ENCODE results near the gene RBM15. TPM values are rescaled to one million over a fixed set of nuclear protein-coding genes. Genes with fewer than 3 reads are reported as not detected.

RBM15 gene
- polyA plus RNA-seq, 1 donor: 13.1 TPM

DNA sequence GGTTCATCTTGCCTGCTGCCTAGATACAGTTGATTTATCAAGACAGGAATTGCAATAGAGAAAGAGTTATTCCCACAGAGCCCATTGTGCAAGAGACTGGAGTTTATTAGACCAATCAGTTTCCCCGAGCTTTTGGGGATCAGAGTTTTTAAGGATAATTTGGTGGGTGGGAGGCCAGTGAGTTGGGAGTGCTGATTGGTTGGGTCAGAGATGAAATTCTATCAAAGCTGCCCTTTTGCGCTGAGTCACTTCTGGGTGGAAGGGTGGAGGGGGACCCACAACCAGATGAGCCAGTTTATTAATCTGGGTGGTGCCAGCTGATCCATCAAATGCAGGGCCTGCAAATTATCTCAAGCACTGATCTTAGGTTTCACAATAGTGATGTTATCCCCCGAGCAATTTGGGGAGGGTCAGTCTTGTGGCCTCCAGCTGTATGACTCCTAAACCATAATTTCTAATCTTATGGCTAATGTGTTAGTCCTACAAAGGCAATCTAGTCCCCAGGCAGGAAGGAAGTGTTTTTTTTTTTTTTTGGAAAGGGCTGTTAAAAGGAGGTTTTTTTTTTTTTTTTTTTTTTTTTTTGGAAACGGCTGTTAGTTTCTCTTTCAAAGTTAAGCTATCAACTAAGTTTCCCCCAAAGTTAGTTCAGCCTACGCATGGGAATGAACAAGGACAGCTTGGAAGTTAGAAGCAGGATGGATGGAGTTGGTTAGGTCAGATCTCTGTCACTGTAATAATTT is 44.2 kb downstream of the RBM15 start:
- WGBS (ENCODE audit: insufficient coverage, low lambda C conversion rate): no CpG with 5 or more reads among the region's 5 CpGs
- Histone ChIP-seq H3K36me3 (ENCODE audit: control insufficient read depth, insufficient read depth, low read length) (peaks cover 17% of the 10 kb centered on the region), H3K9me3 (ENCODE audit: control insufficient read depth, low read depth, low read length) (no peaks in the 10 kb centered on the region), H3K4me1 (ENCODE audit: control insufficient read depth, insufficient read depth, low read length) (peaks cover 9% of the 10 kb centered on the region), H3K4me3 (ENCODE audit: low read length) (no peak overlapping the region), H3K27me3 (ENCODE audit: control insufficient read depth, insufficient read depth, low read length) (no peaks in the 10 kb centered on the region), H3K27ac (ENCODE audit: low read length) (no peak overlapping the region)
- DNase-seq: no peak

DNA sequence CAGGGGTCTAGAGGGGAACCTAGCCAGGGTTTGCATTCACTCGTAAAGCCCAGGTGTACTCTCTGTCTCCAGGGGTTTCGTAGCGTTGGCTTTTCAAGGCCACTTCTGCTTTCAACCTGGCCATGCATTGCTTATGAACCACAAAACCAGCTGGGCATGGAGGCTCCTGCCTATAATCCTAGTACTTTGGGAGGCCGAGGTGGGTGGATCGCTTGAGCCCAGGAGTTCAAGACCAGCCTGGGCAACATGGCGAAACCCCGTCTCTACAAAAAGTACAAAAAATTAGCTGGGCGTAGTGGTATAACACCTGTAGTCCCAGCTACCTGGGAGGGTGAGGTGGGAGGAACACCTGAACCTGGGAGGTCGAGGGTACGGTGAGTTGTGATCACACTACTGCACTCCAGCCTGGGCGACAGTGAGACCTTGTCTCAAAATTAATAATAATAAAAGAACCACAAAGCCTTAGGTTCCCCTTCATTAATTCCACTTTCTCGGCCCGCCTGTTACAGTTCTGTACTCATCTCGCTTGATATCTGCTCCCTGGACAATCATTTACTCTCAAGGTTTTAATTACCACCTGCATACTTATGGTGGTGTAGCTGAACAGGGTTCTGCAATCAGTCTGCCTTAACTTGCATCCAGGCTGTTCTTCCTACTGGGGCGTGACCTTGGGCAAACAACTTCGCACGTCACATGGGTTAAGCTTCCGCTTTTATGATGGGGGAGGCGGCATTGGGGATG is 45.6 kb downstream of the RBM15 start:
- Histone ChIP-seq H3K4me3 (ENCODE audit: low read length) (no peak overlapping the region), H3K27ac (ENCODE audit: low read length) (peak overlapping the region; percentile 59), H3K27me3 (ENCODE audit: control insufficient read depth, insufficient read depth, low read length) (no peaks in the 10 kb centered on the region), H3K4me1 (ENCODE audit: control insufficient read depth, insufficient read depth, low read length) (peaks cover 9% of the 10 kb centered on the region), H3K36me3 (ENCODE audit: control insufficient read depth, insufficient read depth, low read length) (peaks cover 9% of the 10 kb centered on the region), H3K9me3 (ENCODE audit: control insufficient read depth, low read depth, low read length) (no peaks in the 10 kb centered on the region)
- no CpG with 5 or more reads among the region's 19 CpGs for whole genome bisulfite sequencing (ENCODE audit: insufficient coverage, low lambda C conversion rate)
- DNase-seq: peak; percentile 40 to 86

DNA sequence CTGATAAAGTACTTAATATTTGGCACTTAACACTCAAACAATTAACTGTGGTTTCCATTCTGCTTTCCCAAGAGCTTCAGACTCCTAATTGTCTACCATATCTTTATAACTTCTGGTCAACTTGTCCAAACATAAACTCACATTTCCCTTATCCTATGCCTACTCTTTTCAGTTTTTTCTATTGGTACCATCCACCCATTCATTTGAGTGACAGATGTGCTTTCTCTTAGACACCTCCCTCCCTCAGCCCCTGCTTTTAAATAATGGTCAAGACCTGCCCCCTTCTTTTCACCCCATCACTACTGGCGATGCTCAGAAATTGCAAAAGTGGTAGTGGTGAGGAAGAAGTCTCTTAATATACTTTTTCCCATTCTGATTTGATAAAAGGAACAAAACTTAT is 46.2 kb downstream of the RBM15 start:
- peaks cover 6% of the 10 kb centered on the region for H3K36me3 ChIP-seq (ENCODE audit: control insufficient read depth, insufficient read depth, low read length)
- H3K27ac ChIP-seq (ENCODE audit: low read length): peak overlapping the region; percentile 59
- H3K4me1 ChIP-seq (ENCODE audit: control insufficient read depth, insufficient read depth, low read length): peaks cover 9% of the 10 kb centered on the region
- no peak for DNase-seq
- no peak overlapping the region for H3K4me3 ChIP-seq (ENCODE audit: low read length)
- H3K27me3 ChIP-seq (ENCODE audit: control insufficient read depth, insufficient read depth, low read length): no peaks in the 10 kb centered on the region
- no CpG with 5 or more reads among the region's 1 CpG for WGBS (ENCODE audit: insufficient coverage, low lambda C conversion rate)
- no peaks in the 10 kb centered on the region for H3K9me3 ChIP-seq (ENCODE audit: control insufficient read depth, low read depth, low read length)

DNA sequence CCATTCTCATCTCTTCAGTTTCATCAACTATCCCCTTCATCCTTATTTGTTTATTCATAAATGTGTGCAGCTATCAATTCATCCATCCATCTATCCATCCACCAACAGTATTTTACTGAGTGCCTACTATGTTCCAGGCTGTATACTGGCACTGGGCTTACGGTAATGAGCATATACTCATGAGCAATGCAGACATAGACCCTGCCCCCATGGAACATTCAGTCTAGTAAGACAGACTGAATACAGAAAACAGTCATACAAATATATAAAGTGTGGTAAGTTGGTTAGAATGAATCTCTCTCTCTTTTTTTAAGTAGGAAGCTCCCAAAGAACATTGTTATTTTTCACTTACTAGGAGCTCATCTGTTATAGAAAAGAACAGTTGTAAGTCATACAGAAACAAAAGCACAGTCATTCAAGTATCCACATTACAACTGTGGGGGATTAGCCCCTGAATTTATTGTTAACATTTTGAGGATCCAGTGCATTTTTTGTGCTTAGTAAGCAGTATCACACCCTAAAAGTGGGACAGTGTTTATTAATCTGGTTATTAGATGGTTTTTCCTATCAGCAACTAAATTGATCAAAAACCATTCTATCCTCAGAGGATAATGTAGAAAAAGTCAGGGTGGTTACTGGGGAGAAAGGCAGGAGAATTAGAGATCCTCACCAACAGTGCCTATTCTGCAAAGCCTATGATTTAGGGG is 48.0 kb downstream of the RBM15 start:
- H3K27ac ChIP-seq (ENCODE audit: low read length): no peak overlapping the region
- WGBS (ENCODE audit: insufficient coverage, low lambda C conversion rate): no CpG with 5 or more reads among the region's 1 CpG
- H3K4me3 ChIP-seq (ENCODE audit: low read length): no peak overlapping the region
- no peak for DNase-seq
- H3K36me3 ChIP-seq (ENCODE audit: control insufficient read depth, insufficient read depth, low read length): no peaks in the 10 kb centered on the region
- H3K27me3 ChIP-seq (ENCODE audit: control insufficient read depth, insufficient read depth, low read length): no peaks in the 10 kb centered on the region
- H3K9me3 ChIP-seq (ENCODE audit: control insufficient read depth, low read depth, low read length): no peaks in the 10 kb centered on the region
- peaks cover 17% of the 10 kb centered on the region for H3K4me1 ChIP-seq (ENCODE audit: control insufficient read depth, insufficient read depth, low read length)

DNA sequence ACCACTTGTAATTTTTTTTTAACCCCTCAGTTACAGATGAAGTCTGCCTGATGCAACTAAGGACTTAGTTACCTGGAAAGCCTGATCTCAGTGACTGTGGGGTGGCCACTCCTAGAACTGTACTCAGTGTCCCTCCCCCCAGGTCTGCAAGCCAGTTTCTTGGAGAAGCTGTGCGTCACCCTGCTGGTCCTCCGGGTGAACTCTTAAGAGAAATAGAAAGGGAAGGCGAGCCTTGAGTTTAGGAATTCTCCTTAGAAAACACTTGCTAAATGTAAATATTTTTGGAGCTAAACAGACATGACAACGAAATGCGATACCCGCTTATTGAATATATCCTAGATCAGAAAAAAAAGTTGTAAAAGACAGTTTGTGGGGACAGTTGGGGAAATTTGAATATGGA is 50.9 kb downstream of the RBM15 start:
- Histone ChIP-seq H3K4me1 (ENCODE audit: control insufficient read depth, insufficient read depth, low read length) (peaks cover 35% of the 10 kb centered on the region), H3K36me3 (ENCODE audit: control insufficient read depth, insufficient read depth, low read length) (no peaks in the 10 kb centered on the region), H3K4me3 (ENCODE audit: low read length) (peak overlapping the region; percentile 43), H3K27me3 (ENCODE audit: control insufficient read depth, insufficient read depth, low read length) (no peaks in the 10 kb centered on the region), H3K9me3 (ENCODE audit: control insufficient read depth, low read depth, low read length) (no peaks in the 10 kb centered on the region), H3K27ac (ENCODE audit: low read length) (peak overlapping the region; percentile 86)
- WGBS (ENCODE audit: insufficient coverage, low lambda C conversion rate): 81% methylated on average over 3 of the region's 6 CpGs
- DNase-seq: peak; percentile 61 to 82

DNA sequence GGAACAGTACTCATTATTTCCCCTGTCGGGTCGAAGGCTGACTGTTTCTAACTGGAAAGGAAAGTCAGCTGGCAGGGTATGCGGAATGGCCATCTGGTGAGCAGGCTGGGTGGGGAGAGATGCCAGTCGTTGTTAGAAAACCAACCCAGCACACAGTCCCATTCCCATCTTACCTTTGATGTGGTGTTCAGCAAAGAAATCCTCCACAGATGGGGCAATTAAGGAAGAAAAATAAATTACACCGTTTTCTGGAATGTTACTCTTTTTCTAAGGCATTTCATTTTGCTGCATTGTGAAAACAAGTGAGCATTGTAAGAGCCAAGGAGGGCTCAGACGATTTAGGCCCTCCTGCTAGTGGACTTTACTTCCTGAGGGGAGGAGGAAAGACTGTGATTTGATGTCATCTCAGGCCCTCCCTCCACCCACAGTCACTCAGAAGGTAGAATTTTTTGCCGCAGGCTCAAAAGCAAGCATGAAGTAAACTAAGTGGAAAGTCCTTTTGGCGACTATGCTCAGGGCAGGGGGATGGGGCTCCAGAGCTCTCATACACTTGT is 51.6 kb downstream of the RBM15 start, which contains the start of gene SLC16A4:
SLC16A4 (minus strand) TSS at position 335 of the 554 bp plus-strand sequence. CDS start 1,703 bp downstream, outside the sequence.
- Histone ChIP-seq H3K4me3 (ENCODE audit: low read length) (peak within 1 kb of the TSS; percentile 43), H3K36me3 (ENCODE audit: control insufficient read depth, insufficient read depth, low read length) (no peaks in the 10 kb centered on the region), H3K4me1 (ENCODE audit: control insufficient read depth, insufficient read depth, low read length) (peaks cover 32% of the 10 kb centered on the region), H3K27ac (ENCODE audit: low read length) (peak within 1 kb of the TSS; percentile 86), H3K27me3 (ENCODE audit: control insufficient read depth, insufficient read depth, low read length) (no peaks in the 10 kb centered on the region), H3K9me3 (ENCODE audit: control insufficient read depth, low read depth, low read length) (no peaks in the 10 kb centered on the region)
- DNase-seq: peak; percentile 63 to 84
- WGBS (ENCODE audit: insufficient coverage, low lambda C conversion rate): 7% methylated on average over 2 of the region's 8 CpGs

DNA sequence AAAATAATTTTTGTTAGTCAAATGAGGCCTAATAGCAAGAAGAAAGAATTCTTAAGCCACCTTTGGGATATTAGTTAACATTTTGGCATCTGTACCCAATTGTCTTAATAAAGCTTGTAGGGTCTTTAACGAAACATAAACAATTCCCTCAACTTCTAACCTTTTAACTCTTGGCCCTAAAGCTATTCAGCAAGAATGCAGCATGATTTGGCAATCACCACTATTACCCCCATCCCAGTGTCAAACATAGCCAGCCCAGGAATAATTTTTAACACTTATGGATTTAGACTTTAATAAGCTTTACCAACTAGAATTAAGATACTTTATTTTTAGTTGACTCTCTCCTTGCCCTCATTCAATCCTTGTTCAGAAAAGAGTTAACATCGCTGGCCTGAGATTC is 54.1 kb downstream of the RBM15 start:
- no peaks in the 10 kb centered on the region for H3K36me3 ChIP-seq (ENCODE audit: control insufficient read depth, insufficient read depth, low read length)
- peak overlapping the region; percentile 88 for H3K27ac ChIP-seq (ENCODE audit: low read length)
- H3K4me3 ChIP-seq (ENCODE audit: low read length): no peak overlapping the region
- DNase-seq: no peak
- H3K4me1 ChIP-seq (ENCODE audit: control insufficient read depth, insufficient read depth, low read length): peaks cover 32% of the 10 kb centered on the region
- peaks cover 2% of the 10 kb centered on the region for H3K9me3 ChIP-seq (ENCODE audit: control insufficient read depth, low read depth, low read length)
- WGBS (ENCODE audit: insufficient coverage, low lambda C conversion rate): 57% methylated on average over 1 of the region's 2 CpGs
- no peaks in the 10 kb centered on the region for H3K27me3 ChIP-seq (ENCODE audit: control insufficient read depth, insufficient read depth, low read length)

DNA sequence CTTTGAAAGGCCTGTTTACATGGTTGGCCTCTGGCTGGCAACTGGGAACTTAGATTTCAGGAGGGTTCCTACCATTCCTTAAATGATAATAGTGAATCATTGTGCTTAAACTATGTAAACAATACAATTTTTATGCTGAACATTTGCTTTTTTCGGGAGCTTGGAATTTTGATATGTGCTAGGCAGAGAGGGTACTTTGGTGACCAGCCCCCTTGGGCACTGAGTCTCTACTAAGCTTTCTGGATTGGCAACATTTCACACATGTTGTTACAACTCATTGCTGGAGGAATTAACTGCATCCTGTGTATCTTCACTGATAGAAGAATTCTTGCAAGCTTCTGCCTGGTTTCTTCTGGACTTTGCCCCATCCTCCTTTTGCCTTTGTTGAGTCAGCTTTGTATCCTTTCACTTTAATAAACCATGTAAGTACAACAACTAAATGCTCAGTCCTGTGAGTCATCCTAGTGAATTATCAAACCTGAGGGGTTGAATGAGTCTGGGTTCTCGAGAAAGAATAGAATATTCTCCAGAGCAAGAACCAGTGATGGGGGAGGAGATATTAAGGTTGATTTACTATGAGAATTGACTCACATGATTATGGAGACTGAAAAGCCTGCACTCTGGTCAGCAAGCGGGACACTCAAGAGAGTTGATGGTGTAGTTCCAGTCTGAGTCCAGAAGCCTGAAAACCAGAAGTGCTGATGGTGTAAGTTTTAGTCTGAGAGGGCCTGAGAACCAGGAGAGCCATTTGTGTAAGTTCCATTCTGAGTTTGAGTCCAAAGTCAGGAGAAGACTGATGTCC is 54.7 kb downstream of the RBM15 start:
- DNase-seq: peak; percentile 83 to 94
- H3K36me3 ChIP-seq (ENCODE audit: control insufficient read depth, insufficient read depth, low read length): no peaks in the 10 kb centered on the region
- H3K9me3 ChIP-seq (ENCODE audit: control insufficient read depth, low read depth, low read length): peaks cover 2% of the 10 kb centered on the region
- H3K27ac ChIP-seq (ENCODE audit: low read length): peak overlapping the region; percentile 88
- H3K4me1 ChIP-seq (ENCODE audit: control insufficient read depth, insufficient read depth, low read length): peaks cover 32% of the 10 kb centered on the region
- no peaks in the 10 kb centered on the region for H3K27me3 ChIP-seq (ENCODE audit: control insufficient read depth, insufficient read depth, low read length)
- no CpG with 5 or more reads among the region's 3 CpGs for WGBS (ENCODE audit: insufficient coverage, low lambda C conversion rate)
- no peak overlapping the region for H3K4me3 ChIP-seq (ENCODE audit: low read length)

DNA sequence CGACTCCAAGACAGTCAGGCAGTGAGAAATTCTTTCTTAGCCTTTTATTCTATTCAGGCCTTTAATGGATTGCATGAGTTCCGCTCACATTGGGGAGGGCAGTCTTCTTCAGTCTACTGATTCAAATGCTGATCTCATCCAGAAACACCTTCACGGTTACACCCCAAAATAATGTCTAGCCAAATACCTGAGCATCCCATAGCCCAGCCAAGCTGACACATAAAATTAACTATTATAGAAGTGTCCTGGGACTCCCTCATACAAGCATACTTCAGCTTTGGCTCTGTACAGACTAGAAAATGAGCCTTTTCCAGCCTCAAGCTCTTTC is 55.3 kb downstream of the RBM15 start:
- H3K27ac ChIP-seq (ENCODE audit: low read length): peak overlapping the region; percentile 88
- peaks cover 2% of the 10 kb centered on the region for H3K9me3 ChIP-seq (ENCODE audit: control insufficient read depth, low read depth, low read length)
- H3K4me1 ChIP-seq (ENCODE audit: control insufficient read depth, insufficient read depth, low read length): peaks cover 32% of the 10 kb centered on the region
- WGBS (ENCODE audit: insufficient coverage, low lambda C conversion rate): no CpG with 5 or more reads among the region's 3 CpGs
- DNase-seq: no peak
- H3K4me3 ChIP-seq (ENCODE audit: low read length): no peak overlapping the region
- no peaks in the 10 kb centered on the region for H3K27me3 ChIP-seq (ENCODE audit: control insufficient read depth, insufficient read depth, low read length)
- H3K36me3 ChIP-seq (ENCODE audit: control insufficient read depth, insufficient read depth, low read length): peaks cover 1% of the 10 kb centered on the region
